ENCODE results near the gene CTF1.
"Not testable (repeated sequence)": the region's sequence is repeated elsewhere in the genome, so short reads cannot be mapped to it uniquely, and the experiment has no call there.

The CTF1 gene, protein sequence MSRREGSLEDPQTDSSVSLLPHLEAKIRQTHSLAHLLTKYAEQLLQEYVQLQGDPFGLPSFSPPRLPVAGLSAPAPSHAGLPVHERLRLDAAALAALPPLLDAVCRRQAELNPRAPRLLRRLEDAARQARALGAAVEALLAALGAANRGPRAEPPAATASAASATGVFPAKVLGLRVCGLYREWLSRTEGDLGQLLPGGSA

DNA sequence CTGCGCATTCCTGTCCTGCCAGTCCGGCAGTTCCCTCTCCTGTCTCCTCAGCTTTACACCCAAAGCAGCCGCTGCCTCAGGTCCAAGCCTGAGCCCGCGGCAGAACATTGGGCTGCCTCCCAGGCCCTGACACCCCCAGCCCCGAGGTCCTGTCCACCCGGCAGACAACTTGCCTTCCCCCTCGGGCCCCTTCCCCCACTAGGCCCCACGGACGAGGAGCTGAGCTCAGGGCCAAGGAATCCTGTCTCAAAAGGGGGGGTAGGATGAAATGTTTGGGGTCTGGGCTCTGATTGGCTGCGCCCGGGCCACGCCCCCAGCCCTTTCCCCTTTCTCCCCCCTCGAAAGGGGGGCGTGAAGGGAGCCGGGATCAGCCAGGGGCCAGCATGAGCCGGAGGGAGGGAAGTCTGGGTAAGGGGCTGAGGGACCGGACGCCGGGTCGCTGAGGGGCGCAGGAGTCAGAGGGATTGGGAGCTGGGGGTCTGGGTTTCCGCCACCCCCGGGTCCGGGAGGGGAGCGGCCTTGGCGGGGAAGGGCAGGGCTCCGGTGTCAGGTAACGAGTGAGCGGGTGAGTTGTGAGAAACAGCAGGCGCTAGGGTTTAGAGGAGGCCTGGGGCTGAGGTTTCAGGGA, at the start of gene CTF1:
Gene CTF1 (plus strand): TSS at position 354 of the 628 bp plus-strand sequence. CDS start 30 bp downstream, at position 384.
- peak; percentile 91 for DNase-seq

DNA sequence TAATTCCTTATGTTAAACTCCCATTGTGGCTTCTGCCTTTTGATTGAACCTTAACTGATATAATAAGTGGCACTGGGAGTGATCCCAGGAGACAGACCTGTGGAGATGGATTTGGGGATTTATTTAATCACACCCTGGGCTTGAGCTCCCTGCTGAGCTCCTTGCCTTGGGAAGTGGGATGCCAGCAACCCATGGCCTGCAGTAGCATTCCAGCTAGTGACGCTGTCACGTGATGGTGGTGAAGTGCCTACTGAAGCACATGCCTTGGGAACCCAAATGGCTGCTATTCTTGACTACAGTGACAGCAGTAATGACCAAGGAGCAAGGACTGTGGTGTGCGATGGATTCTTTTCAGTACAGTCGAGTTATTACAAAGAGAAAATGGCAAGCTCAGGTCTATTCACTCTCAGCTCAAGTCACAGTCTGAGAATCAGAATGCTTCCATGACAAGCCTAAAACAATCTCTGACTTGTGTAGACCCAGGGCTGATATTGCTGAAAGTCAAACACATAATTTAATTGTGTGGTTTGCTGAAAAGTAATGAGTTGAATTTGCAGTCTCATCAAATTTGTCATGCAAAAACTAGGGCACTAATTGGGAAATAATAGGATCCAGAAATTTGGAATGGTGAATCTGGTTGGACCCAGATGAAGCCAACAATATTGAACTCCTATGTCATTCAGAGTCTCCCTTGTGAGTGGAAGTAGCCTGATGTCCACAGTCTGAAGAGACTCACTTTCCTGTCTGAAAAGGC, 49.6 kb upstream of the CTF1 start:
- no peak for DNase-seq

DNA sequence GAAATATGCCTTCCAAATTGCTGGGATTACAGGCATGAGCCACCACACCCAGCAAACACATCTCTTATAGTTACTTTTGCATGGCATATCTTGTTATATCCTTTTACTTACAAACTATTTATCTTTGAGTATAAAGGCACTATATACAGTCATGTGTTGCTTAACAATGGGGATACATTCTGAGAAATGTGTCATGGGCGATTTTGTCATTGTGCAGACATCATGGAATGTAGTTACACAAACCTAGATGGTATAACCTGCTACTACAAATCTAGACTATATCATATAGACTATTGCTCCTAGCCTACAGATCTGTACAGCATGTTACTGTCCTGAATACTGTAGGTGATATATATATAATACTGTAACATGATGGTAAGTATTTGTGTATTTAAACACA, 46.2 kb upstream of the CTF1 start:
- DNase-seq: no peak

DNA sequence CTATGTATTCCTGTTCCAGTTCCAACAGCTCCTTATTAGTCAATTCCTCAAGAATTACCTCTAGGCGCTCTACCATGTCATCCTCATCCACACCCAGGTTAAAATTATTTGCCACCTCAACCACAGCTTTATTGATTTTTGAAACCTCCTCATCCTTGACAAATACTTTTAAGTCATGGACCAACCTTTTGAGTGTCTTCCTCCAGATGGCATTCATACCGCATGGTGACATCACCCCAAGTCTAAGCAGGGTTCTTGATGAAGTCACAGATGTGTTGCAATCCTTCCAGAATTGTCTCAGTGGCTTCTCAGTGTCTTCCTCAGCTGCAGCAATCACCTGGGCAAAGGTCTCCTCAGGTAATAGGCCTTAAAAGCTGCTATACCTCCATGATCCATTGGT, 42.7 kb upstream of the CTF1 start:
- no peak for DNase-seq

DNA sequence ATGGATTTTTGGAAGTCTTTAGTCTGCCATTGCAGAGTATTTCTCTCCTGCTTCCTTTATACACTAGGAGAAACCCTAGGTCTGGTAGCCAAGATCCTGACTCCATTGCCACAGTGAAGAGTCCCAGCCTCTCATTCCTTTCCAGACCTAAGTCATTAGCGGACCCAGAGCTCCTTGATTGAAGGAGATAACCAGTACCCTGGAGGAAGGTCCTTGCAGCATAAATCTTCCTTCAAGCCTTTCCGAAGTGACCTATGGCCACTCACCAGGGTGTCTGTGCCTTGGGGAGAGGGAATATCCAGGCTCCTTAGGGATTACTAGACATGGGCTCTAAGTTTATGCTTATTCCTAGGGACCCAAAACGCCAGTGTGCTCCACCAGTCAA, 38.3 kb upstream of the CTF1 start:
- DNase-seq: no peak

DNA sequence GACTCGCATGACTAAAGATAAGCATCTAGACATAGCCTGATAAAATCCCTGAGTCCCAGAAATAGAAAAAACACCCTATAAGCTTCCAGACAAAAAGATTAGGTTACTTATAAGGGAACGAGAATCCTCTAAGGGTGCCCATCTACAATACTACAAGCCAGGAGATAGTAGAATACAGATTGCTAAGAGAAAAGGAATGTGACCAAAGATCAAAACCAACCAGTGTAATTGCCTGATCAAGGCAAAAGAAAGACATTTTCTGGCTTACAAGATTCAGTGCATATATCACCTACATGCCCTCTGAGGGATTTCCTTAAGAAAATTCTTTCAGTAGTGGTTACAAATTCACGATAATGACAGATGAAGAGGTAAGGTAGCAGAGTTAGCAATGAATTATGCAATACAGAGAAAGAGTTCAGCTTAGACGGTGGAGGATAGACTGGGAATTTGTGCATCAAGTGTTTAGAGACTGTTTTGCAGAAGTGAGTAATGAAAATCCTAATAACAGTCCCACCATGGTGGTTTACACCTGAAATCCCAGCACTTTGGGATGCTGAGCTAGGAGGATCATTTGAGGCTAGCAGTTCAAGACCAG, 37.5 kb upstream of the CTF1 start:
- no peak for DNase-seq

DNA sequence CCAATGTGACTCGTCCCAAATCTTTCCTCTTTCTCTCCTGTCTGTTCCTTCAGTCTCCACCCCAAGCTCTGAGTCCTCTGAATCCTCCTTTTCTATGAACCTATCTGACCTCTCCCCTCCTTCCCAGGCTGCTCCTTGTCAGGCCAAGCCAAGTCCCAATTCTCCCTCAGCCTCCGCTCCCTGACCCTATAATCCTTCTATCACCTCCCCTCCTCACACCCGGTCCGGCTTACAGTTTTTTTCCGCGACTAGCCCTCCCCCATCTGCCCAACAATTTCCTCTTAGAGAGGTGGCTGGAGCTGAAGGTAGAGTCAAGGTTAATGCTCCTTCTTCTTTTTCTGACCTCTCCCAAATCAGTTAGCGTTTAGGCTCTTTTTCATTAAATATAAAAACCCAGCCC, 35.7 kb upstream of the CTF1 start:
- not testable (repeated sequence) for DNase-seq

DNA sequence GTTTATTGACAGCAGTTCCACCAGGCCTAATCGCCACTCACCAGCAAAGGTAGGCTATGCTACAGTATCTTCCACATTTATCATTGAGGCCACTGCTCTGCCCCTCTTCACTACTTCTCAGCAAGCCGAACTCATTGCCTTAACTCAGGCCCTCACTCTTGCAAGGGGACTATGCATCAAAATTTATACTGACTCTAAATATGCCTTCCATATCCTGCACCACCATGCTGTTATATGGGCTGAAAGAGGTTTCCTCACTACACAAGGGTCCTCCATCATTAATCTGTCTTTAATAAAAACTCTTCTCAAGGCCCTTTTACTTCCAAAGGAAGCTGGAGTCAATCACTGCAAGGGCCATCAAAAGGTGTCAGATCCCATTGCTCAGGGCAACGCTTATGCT, 33.2 kb upstream of the CTF1 start:
- DNase-seq: not testable (repeated sequence)

DNA sequence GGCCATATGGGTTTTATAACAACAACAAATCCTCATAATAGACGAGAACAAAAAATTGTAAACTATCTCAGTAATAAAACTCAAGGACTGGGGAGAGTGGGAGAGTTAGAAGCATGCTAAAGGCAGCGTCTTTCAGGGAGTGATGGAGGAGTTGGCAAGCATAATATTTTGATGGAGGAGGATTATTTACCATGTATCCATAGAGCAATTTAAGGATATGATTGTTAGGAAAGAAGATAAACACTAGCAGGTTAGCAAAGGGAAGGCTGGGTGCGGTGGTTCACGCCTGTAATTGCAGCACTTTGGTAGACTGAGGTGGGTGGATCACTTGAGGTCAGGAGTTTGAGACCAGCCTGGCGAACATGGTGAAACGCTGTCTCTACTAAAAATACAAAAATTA, 30.4 kb upstream of the CTF1 start:
- no peak for DNase-seq

DNA sequence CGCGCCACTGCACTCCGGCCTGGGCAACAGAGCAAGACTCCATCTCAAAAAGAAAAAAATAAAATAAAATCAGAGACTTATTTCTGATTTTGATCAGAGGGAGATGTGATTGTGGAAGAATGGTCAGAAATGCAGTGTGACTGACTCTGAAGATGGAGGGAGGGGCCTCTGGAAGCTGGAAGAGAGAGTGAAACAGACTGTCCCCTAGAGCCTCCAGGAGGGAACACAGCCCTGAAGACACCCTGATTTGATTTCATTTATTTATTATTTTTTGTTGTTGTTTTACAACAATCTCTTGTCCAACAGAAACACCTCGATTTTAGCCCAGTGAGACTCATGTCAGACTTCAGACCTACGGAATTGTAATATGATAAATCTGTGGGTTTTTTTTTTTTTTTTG, 28.7 kb upstream of the CTF1 start:
- DNase-seq: no peak

DNA sequence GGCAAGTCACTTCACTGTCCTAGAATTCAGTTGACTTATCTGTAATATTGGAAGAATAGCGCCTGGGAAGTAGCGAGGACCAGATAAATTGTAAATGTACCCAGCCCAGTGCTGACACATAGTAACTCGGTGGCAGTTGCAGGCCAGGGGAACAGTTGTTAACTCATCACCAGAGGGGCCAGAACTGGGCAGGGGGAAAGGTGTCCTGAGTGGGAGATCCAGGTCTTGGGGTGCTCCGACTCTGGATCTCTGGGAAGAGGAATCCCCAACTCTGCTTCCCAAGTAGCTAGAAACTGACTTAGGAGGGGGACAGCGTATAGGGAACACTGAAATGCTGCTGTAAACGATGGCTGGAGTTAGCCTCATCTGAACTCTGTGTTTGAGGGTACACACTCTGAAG, 25.5 kb upstream of the CTF1 start:
- no peak for DNase-seq

DNA sequence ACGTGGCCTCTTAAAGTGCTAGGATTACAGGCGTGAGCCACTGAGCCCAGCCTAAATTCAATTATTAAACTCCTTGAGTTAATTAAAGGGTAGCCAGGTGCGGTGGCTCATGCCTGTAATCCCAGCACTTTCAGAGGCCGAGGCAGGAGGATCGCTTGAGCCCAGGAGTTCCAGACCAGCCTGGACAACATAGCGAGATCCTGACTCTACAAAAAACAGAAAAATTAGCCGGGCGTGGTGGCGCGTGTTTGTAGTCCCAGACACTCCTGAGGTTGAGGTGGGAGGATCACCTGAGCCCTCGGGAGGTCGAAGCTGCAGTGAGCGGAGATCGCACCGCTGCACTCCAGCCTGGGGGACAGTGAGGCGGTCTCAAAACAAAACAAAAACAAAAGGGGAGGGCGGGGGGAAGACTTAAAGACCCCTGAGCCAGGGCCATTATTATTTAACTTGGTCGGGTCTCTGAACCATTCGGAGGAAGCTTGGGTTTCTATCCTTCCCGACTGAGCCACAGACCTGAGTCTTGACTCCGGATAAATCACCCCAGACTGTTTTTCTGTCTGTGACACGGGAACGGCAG, 22.1 kb upstream of the CTF1 start:
- no peak for DNase-seq

DNA sequence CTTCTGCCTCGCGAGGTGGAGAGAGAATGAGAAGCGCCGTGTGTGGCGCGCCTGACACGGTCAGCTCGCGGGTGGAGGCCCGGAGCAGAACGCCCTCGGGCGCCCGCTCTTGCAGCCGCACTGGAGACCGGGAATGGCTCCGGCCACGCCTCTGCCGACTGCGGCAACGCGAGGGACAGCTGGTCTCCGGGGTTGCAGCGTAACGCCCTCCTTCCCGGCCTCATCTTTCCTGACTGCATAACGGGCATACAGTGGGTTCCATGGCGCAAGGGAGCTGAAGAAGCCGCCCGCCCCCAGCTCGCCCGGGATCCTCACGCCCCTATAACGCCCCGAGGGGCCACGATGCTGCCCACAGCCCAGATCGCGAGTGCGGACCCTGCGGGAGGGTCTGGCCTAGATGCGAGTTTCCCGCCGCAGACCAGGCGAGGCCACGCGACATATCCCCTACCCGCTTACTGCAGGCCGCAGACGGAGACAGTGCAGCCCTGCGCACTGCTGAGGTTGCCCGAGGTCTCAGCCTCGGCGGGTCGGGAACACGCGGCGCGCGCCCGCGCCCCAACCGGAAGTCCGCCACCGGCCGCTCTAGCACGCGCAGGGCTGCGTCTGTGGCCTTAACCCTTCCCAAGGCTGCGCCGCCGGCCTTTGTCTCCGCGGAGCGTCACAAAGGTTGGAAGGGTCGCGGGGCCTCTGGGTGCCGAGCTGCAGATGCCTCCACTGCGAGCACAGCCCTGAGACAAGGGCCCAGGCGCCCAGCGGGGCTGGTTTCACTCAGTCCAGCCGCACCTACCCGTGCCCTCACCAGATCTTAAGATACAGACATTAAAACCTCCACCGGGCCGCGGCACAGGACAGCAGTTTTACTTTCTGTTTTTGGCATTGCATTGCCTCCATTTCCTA, 21.3 kb upstream of the CTF1 start:
- peak; percentile 96 for DNase-seq

DNA sequence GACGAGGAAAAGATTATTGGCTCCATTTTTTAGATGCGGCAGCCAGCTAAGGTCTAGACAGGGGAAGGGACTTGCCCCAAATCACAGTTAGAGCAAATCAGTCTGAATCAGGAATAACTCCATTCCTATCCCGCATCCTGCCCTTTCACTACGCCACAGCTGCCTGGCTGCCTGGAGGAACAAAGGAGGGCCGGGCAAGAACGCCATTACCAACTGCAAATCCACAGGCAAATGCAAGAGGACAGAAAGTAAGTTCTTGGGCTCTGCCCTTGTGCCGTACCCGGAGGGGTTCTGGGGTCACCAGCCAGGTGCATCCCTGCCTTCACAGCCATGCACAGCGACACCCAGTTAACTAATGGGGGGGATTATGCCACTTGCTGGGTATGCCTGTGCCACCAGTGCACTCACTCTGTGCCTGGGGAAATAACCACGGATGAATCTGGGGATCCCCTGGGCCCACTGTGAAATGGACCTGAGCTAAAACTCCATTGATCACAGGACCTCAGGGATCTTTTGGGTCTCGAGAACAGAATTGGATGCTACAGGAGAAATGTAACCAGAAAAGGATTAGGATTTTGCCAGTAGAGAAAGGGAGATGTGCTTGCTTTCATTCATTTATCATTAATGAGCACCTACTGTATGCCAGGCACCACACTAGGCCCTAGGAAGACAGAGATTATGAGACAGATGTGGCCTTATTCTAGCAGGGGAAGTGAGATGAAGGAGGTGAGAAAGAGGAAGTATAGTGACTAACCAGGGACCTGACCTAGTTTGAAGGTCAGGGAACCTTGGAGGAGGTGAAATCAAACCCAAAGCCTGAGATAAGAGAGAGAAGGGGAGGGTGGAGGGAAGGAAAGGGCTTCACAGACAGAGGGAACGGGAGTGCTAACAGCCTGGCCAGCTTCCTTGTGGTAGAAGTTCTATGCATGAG, 20.3 kb upstream of the CTF1 start:
- DNase-seq: peak; percentile 61

DNA sequence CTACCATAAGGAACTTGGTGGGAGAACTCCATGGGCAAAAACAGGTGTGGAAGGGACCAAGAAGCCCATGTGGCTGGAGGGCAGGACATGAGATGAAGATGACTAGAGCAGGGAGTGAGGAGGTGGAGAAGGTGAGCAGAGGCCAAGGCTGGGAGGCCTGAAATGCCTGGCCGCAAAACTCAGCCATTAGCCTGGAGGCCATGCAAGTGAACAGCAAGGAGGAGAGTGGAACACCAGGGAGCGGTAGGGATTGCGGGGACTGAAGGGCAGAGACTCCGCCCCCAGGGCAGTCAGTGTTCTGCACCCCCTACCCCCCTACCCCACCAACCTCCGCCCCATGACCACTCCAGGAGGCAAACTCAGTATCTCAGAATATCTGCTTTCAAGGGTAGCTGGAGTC, 19.5 kb upstream of the CTF1 start:
- no peak for DNase-seq

DNA sequence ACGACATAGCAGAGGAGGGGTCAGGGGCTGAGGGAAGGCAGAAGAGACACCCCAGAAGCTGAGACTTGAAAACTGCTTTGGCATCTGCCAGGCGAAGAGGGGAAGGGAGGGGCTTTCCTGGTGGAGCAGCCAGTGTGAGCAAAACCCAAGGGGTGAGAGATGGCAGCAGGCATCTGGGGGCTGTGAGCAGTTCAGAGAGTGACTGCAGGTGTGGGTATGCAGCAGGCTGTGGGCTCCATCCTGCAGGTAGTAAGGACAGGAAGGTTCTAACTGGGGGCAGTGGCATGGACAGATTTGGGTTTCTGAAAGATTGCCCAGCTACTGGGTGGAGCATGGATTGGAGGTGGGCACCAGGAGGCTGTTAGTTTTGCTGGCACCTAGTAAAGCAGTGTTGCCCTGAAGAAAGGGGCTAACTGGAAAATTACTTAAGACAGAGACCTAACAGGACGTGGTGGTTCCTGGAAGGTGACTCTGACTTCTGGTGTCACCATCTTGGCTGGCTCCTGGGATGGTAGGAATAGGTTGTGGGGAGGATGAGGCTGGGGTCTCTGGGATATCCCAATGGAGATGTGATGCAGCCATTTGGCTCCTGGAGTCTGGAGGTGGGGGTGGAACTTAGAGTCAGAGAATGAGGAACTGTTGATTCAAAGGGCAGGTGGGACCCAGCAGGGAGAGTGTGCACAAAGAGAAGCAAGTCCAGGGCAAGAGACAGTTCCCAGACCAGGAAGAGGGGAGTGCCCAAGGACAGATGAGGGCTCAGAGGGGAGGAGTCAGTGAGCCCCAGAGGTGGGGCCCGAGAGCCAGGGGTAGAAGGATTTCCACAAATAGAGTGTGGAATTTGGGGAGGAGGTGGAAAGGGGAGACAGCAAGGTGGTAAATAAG, 13.7 kb upstream of the CTF1 start:
- DNase-seq: no peak

DNA sequence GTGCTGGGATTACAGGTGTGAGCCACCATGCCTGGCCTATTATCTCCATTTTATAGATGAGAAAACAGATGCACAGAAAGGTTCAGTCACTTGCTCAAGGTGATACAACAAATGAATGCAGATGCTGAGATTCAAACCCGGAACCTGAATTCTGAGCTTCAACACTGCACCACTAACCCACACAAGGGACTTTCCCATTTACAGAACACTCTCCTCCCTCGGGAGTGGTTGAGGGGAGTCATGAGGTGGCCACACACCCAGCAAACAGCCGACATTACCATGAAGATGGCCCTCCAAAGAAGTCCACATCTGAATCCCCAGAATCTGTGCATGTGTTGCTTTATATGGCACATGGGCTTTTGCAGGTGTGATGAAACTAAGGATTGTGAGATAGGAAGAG, 11.7 kb upstream of the CTF1 start:
- no peak for DNase-seq

DNA sequence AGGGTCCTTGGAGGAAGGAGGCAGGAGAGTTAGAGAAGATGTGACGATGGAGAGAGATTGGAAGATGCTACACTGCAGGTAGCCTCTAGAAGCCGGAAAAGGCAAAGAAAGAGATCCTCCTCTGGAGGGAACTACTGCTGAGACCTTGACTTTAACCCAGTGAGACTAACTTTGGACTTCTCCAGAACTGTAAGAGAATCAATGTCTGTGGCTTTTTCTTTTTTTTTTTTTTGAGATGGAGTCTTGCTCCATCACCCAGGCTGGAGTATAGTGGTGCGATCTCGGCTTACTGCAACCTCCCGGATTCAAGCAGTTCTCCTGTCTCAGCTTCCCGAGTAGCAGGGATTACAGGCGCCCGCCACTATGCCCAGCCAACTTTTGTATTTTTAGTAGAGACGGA, 11.2 kb upstream of the CTF1 start:
- no peak for DNase-seq

DNA sequence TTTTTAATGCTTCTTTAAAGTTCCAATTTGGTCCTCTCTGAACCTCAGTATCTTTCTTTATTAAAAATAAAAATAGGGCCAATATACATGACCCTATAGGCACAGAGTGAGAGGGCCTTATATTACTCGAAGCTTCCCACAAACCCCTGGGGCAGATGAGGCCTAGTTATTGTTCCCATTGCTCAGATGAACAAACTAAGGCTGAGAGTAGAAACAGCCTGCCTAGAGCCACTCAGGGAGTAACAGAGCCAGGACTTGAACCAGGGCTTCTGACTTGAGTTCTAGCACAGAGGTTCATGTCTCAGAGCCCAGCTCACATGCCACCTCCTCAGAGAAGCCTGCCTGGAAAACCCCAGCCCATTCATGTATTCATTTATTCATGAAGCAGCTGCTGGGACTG, 10.3 kb upstream of the CTF1 start:
- DNase-seq: no peak

DNA sequence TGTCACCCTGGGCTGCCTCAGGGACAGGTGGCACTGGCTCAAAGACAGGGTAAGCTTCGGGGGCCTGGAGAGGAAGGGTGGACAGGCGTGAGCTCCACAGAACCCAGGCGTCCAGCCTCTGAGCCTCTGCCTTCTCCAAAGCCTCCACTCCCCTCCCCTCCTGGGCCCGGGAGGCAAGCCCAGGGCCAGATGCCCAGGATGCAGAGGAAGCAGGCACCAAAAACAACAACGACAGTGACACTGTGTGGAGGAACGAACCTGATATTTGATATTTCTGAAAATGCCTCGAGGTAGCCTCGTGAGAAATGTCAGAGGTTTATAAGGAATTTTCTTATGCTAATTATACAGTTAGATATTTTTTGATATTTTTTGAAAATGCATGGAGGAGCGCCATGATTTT, 8.5 kb upstream of the CTF1 start:
- DNase-seq: no peak

Measured in right forelimb (tissue), 1 donor.